CD4-positive, alpha-beta T cell treated with Interferon alpha-2 for 1 hour (primary cell): ENCODE results near the gene PSG4.
"Not testable (repeated sequence)": the region's sequence is repeated elsewhere in the genome, so short reads cannot be mapped to it uniquely, and the experiment has no call there.

Experiments
- DNase-seq, 2 donors: peaks; one replicate each; pipeline ENCODE4 v3.0.0-alpha.2; 2020 to 2022

PSG4 gene

GRCh38 chr19:43205471-43206105, at the start of gene PSG4:
Gene PSG4, minus strand, starts transcription at chr19:43205638. Its CDS starts 102 bp downstream, at chr19:43205536.
- DNase-seq, result not testable (repeated sequence)

- not testable (repeated sequence) for DNase-seq
Observed at GRCh38 chr19:43251428-43251827, 46.0 kb upstream of the PSG4 start.

GRCh38 chr19:43250296-43250695, 44.9 kb upstream of the PSG4 start:
- DNase-seq, result not testable (repeated sequence)

- not testable (repeated sequence) for DNase-seq
Observed at GRCh38 chr19:43248635-43249002, 43.2 kb upstream of the PSG4 start.

- DNase-seq, result not testable (repeated sequence)
Observed at GRCh38 chr19:43247243-43247880, 41.9 kb upstream of the PSG4 start.

GRCh38 chr19:43245848-43246247, 40.4 kb upstream of the PSG4 start:
- not testable (repeated sequence) for DNase-seq

- DNase-seq, result not testable (repeated sequence)
Observed at GRCh38 chr19:43242211-43242610, 36.8 kb upstream of the PSG4 start.

GRCh38 chr19:43238213-43238612, 32.8 kb upstream of the PSG4 start:
- DNase-seq, result not testable (repeated sequence)

GRCh38 chr19:43235686-43236085, 30.2 kb upstream of the PSG4 start:
- not testable (repeated sequence) for DNase-seq

GRCh38 chr19:43229315-43229714, 23.9 kb upstream of the PSG4 start:
- no peak for DNase-seq

GRCh38 chr19:43228730-43229129, 23.3 kb upstream of the PSG4 start:
- DNase-seq, result peak in 1 of 2 donors; percentile 6

- not testable (repeated sequence) for DNase-seq
Observed at GRCh38 chr19:43226986-43227385, 21.5 kb upstream of the PSG4 start.

- no peak for DNase-seq
Observed at GRCh38 chr19:43224855-43225253, 19.4 kb upstream of the PSG4 start.

- DNase-seq, result not testable (repeated sequence)
Observed at GRCh38 chr19:43224201-43224854, 18.9 kb upstream of the PSG4 start.

GRCh38 chr19:43221891-43222290, 16.5 kb upstream of the PSG4 start:
- DNase-seq, result not testable (repeated sequence)

GRCh38 chr19:43219136-43219535, 13.7 kb upstream of the PSG4 start:
- not testable (repeated sequence) for DNase-seq

- not testable (repeated sequence) for DNase-seq
Observed at GRCh38 chr19:43215881-43216280, 10.4 kb upstream of the PSG4 start.

- DNase-seq, result no peak
Observed at GRCh38 chr19:43207991-43208390, 2.6 kb upstream of the PSG4 start.

- DNase-seq, result not testable (repeated sequence)
Observed at GRCh38 chr19:43207174-43207573, 1.7 kb upstream of the PSG4 start.

- not testable (repeated sequence) for DNase-seq
Observed at GRCh38 chr19:43203611-43204010, 1.8 kb downstream of the PSG4 start.

GRCh38 chr19:43201891-43202290, 3.5 kb downstream of the PSG4 start:
- not testable (repeated sequence) for DNase-seq

- not testable (repeated sequence) for DNase-seq
Observed at GRCh38 chr19:43201337-43201801, 4.1 kb downstream of the PSG4 start.

- DNase-seq, result not testable (repeated sequence)
Observed at GRCh38 chr19:43198686-43199419, 6.6 kb downstream of the PSG4 start.
